GM19455 (cell line): ENCODE data around the gene PCDHGA1.
A peak's percentile ranks its signal among the peaks of the same experiment; 100 is the strongest.
"Not testable (repeated sequence)": the region's sequence is repeated elsewhere in the genome, so short reads cannot be mapped to it uniquely, and the experiment has no call there.

Source experiments
- ATAC-seq: cut with Tn5 transposase; IDR thresholded peaks from one replicate; pipeline ENCODE4 v1.9.1; 2021; ENCODE audit not compliant: unreplicated experiment

The PCDHGA1 gene

DNA sequence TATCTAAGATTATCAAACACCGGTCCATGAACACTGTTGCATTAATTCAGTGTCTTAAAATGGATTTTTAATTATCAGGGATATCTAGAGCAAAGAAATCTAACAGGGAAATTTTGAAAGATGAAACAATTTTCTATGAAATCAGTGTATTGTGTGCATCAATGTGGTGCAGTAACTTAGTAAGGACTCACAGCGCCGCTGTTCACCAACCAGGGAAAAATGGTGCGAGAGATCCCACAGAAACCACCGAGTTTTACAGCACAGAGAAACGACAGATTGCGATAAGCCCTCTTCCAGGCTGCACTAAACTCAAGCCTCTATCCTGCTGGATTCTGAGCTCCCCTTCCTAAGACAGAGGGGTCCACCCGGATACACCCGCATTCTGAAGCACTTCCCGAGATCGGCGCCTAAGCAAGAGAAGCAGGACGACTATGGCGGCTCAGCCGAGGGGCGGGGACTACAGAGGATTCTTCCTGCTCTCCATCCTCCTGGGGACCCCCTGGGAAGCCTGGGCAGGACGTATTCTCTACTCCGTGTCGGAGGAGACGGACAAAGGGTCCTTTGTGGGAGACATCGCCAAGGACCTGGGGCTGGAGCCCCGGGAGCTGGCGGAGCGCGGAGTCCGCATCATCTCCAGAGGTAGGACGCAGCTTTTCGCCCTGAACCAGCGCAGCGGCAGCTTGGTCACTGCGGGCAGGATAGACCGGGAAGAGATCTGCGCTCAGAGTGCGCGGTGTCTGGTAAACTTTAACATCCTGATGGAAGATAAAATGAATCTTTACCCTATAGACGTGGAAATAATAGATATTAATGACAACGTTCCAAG is 52.4 kb downstream of the PCDHGA1 start, which contains the start of gene PCDHGA7:
TSS of gene PCDHGA7 (plus strand) at position 274 of the 826 bp plus-strand sequence. CDS start at position 432, 158 bp downstream.
- ATAC-seq: no peak

DNA sequence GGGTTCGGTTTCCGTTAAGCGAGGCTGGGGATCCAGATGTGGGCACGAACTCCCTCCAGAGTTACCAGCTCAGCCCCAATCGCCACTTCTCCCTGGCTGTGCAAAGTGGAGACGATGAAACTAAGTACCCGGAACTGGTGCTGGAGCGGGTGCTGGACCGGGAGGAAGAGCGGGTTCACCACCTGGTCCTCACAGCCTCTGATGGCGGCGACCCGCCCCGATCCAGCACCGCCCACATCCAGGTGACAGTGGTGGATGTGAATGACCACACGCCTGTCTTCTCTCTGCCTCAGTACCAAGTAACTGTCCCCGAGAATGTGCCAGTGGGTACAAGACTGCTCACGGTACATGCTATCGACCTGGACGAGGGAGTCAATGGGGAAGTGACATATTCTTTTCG is 53.0 kb downstream of the PCDHGA1 start:
- ATAC-seq: no peak

DNA sequence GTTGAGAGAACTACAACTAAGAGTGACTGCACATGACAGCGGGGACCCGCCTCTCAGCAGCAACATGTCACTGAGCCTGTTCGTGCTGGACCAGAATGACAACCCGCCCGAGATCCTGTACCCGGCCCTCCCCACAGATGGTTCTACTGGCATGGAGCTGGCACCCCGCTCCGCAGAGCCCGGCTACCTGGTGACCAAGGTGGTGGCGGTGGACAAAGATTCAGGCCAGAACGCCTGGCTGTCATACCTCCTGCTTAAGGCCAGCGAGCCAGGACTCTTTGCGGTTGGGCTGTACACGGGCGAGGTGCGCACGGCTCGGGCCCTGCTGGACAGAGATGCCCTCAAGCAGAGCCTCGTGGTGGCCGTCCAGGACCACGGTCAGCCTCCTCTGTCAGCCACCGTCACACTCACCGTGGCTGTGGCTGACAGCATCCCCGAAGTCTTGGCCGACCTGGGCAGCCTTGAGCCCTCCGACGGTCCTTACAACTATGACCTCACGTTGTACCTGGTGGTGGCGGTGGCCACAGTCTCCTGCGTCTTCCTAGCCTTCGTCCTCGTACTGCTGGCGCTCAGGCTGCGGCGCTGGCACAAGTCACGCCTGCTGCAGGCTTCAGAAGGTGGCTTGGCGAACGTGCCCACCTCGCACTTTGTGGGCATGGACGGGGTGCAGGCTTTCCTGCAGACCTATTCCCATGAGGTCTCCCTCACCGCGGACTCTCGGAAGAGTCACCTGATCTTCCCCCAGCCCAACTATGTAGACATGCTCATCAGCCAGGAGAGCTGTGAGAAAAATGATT is 54.4 kb downstream of the PCDHGA1 start:
- no peak for ATAC-seq

DNA sequence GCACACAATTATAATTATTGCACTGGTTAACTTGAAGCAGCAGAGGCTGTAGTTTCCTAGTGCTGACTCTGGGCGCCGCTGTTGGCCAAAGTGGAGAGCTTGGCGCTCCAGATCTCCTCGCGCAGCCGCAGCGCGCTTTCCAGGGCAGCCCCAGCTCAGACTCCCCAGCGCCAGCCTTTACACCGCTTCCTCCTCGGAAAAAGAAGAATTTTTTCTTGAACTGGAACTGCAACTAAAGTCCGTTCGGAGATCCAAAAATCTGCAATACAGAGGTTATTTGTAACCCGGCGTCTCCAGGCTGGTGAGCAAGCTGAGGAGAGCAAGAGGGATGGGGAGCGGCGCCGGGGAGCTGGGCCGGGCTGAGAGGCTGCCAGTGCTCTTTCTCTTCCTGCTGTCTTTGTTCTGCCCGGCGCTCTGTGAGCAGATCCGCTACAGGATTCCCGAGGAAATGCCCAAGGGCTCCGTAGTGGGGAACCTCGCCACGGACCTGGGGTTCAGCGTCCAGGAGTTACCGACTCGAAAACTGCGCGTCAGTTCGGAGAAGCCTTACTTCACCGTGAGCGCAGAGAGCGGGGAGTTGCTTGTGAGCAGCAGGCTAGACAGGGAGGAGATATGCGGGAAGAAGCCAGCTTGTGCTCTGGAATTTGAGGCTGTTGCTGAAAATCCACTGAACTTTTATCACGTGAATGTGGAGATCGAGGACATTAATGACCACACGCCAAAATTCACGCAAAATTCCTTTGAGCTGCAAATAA is 57.4 kb downstream of the PCDHGA1 start, which contains the start of gene PCDHGB4:
TSS of gene PCDHGB4 (plus strand) at position 142 of the 755 bp plus-strand sequence. CDS start at position 329, 187 bp downstream.
- ATAC-seq: not testable (repeated sequence)

DNA sequence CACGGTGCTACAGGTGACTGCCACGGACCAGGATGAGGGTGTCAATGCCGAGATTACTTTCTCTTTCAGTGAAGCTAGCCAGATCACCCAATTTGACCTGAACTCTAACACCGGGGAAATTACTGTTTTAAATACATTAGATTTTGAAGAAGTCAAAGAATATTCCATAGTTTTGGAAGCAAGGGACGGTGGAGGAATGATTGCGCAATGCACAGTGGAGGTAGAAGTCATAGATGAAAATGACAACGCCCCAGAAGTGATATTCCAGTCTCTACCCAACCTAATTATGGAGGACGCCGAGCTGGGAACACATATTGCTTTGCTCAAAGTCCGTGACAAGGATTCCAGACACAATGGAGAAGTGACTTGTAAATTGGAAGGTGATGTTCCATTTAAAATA is 58.3 kb downstream of the PCDHGA1 start:
- no peak for ATAC-seq

DNA sequence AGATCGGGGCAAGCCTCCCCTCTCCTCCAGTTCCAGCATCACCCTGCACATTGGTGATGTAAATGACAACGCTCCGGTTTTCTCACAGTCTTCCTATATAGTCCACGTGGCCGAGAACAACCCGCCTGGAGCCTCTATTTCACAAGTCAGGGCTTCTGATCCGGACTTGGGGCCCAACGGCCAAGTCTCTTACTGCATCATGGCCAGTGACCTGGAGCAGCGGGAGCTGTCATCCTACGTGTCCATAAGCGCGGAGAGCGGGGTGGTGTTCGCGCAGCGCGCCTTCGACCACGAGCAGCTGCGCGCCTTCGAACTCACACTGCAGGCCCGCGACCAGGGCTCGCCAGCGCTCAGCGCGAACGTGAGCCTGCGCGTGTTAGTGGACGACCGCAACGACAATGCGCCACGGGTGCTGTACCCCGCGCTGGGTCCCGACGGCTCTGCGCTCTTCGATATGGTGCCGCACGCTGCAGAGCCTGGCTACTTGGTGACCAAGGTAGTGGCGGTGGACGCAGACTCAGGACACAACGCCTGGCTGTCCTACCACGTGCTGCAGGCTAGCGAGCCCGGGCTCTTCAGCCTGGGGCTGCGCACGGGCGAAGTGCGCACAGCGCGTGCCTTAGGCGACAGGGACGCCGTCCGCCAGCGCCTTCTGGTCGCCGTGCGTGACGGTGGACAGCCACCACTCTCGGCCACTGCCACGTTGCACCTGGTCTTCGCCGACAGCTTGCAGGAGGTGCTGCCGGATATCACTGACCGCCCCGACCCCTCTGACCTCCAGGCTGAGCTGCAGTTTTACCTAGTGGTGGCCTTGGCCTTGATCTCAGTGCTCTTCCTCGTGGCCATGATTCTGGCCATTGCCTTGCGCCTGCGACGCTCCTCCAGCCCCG is 59.1 kb downstream of the PCDHGA1 start:
- no peak for ATAC-seq

DNA sequence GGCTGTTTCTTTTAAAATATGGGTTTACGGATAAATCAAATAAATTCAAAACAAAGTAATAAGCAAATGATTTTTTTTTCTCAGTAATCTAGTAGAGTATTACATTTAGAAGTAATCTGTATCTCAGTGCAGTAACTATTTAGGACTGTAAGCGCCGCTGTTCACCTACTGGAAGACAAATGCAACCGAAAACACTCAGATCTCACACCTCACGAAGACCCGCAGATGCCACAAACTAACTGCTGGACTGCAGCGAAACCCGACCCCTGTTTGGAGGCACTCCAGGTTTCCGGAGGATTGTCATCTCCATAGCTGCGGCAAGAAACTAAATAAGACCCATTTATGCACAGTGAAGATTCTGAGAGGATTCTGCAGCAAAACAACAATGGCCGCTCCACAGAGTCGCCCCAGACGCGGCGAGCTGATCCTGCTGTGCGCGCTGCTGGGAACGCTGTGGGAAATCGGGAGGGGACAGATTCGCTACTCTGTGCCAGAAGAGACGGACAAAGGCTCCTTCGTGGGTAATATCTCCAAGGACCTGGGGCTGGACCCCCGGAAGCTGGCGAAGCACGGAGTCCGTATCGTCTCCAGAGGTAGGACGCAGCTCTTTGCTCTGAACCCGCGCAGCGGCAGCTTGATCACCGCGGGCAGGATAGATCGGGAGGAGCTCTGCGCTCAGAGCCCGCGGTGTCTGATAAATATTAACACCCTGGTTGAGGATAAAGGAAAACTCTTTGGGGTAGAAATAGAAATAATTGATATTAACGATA is 62.3 kb downstream of the PCDHGA1 start, which contains the start of gene PCDHGA8:
TSS of gene PCDHGA8 (plus strand) at position 205 of the 770 bp plus-strand sequence. CDS start at position 386, 181 bp downstream.
- ATAC-seq: no peak

DNA sequence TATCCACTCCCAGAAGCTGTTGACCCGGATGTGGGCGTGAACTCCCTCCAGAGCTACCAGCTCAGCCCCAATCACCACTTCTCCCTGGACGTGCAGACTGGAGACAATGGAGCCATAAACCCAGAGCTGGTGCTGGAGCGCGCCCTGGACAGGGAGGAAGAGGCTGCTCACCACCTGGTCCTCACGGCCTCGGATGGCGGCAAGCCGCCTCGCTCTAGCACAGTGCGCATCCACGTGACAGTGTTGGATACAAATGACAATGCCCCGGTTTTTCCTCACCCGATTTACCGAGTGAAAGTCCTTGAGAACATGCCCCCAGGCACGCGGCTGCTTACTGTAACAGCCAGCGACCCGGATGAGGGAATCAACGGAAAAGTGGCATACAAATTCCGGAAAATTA is 63.0 kb downstream of the PCDHGA1 start:
- no peak for ATAC-seq

DNA sequence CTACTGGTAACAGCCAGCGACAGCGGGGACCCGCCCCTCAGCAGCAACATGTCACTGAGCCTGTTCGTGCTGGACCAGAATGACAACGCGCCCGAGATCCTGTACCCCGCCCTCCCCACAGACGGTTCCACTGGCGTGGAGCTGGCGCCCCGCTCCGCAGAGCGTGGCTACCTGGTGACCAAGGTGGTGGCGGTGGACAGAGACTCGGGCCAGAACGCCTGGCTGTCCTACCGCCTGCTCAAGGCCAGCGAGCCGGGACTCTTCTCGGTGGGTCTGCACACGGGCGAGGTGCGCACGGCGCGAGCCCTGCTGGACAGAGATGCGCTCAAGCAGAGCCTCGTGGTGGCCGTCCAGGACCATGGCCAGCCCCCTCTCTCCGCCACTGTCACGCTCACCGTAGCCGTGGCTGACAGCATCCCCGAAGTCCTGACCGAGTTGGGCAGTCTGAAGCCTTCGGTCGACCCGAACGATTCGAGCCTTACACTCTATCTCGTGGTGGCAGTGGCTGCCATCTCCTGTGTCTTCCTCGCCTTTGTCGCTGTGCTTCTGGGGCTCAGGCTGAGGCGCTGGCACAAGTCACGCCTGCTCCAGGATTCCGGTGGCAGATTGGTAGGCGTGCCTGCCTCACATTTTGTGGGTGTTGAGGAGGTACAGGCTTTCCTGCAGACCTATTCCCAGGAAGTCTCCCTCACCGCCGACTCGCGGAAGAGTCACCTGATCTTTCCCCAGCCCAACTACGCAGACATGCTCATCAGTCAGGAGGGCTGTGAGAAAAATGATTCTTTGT is 64.3 kb downstream of the PCDHGA1 start:
- ATAC-seq: not testable (repeated sequence)

DNA sequence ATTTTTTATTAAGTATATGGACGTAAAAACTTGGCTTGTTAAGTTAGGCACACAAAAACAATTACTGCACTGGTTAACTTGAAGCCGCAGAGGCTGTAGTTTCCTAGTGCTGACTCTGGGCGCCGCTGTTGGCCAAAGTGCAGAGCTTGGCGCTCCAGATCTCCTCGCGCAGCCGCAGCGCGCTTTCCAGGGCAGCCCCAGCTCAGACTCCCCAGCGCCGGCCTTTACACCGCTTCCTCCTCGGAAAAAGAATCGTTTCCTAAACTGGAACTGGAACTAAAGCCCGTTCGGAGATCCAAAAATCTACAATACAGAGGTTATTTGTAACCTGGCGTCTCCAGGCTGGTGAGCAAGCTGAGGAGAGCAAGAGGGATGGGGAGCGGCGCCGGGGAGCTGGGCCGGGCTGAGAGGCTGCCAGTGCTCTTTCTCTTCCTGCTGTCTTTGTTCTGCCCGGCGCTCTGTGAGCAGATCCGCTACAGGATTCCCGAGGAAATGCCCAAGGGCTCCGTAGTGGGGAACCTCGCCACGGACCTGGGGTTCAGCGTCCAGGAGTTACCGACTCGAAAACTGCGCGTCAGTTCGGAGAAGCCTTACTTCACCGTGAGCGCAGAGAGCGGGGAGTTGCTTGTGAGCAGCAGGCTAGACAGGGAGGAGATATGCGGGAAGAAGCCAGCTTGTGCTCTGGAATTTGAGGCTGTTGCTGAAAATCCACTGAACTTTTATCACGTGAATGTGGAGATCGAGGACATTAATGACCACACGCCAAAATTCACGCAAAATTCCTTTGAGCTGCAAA is 67.6 kb downstream of the PCDHGA1 start, which contains the start of gene PCDHGB5:
TSS of gene PCDHGB5 (plus strand) at position 192 of the 796 bp plus-strand sequence. CDS start at position 373, 181 bp downstream.
- peak; percentile 97 for ATAC-seq

DNA sequence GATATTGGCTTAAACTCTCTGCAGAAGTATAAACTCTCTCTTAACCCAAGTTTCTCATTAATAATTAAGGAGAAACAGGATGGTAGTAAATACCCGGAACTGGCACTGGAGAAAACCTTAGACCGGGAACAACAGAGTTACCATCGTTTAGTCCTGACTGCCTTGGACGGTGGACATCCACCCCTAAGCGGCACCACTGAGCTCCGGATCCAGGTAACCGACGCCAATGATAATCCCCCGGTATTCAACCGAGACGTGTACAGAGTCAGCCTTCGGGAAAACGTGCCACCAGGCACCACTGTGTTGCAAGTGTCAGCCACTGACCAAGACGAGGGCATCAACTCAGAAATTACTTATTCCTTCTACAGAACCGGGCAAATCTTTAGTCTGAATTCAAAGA is 68.3 kb downstream of the PCDHGA1 start:
- no peak for ATAC-seq

DNA sequence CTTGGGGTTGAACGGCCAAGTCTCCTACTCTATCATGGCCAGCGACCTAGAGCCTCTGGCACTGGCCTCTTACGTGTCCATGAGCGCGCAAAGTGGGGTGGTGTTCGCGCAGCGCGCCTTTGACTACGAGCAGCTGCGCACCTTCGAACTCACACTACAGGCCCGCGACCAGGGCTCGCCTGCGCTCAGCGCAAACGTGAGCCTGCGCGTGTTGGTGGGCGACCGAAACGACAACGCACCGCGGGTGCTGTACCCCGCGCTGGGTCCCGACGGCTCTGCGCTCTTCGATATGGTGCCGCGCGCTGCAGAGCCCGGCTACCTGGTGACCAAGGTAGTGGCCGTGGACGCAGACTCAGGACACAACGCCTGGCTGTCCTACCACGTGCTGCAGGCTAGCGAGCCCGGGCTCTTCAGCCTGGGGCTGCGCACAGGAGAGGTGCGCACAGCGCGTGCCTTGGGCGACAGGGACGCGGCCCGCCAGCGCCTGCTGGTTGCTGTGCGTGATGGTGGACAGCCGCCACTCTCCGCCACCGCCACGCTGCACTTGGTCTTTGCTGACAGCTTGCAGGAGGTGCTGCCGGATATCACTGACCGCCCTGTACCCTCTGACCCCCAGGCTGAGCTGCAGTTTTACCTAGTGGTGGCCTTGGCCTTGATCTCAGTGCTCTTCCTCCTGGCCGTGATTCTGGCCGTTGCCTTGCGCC is 69.4 kb downstream of the PCDHGA1 start:
- no peak for ATAC-seq

DNA sequence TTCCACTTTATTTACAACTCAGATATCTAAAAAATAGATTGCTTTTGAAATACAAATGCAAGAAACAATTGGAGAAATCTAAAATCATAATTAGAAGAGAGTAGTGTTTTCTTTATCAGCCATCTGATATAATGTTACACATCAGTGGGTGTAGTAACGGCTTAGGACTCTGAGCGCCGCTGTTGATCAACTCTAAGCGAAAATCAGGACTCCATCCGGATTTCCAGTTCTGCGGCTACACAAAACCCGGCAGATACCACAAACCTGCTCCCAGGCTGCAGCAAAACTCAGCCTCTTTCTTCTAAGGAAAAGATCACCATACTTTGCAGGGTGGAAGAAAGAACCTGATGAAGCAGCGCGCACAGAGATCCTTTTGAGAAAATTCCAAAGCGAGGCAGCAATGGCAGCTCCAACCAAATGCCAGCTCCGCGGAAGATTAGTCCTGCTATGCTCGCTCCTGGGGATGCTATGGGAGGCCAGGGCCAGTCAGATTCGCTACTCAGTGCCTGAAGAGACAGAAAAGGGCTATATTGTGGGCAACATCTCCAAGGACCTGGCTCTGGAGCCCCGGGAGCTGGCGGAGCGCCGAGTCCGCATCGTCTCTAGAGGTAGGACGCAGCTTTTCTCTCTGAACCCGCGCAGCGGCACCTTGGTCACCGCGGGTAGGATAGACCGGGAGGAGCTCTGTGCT is 72.4 kb downstream of the PCDHGA1 start, which contains the start of gene PCDHGA9:
TSS of gene PCDHGA9 (plus strand) at position 226 of the 691 bp plus-strand sequence. CDS start at position 401, 175 bp downstream.
- ATAC-seq: no peak

DNA sequence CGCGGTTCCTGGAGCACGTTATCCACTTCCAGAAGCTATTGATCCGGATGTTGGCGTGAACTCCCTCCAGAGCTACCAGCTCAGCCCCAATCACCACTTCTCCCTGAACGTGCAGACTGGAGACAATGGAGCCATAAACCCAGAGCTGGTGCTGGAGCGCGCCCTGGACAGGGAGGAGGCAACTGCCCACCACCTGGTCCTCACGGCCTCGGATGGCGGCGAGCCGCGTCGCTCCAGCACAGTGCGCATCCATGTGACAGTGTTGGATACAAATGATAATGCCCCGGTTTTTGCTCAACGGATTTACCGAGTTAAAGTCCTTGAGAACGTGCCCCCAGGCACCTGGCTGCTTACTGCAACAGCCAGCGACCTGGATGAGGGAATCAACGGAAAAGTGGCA is 73.1 kb downstream of the PCDHGA1 start:
- ATAC-seq: no peak

DNA sequence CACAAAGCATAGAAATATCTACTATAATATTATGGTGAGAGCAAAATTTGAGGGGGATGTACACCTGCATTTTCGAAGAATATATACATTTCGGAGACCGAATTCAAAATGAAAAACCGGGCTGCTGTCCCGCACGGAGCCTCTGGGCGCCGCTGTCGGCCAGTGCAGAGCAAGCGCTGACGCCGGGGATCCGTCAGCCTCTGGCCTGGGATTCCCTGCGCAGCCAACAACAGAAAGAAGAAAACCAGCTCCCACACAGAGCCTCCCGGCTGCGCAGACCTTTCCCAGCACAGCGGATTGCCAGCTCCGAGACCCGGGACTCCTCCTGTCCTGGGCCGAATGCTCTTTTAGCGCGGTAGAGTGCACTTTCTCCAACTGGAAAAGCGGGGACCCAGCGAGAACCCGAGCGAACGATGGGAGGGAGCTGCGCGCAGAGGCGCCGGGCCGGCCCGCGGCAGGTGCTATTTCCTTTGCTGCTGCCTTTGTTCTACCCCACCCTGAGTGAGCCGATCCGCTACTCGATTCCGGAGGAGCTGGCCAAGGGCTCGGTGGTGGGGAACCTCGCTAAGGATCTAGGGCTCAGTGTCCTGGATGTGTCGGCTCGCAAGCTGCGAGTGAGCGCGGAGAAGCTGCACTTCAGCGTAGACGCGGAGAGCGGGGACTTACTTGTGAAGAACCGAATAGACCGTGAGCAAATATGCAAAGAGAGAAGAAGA is 77.6 kb downstream of the PCDHGA1 start, which contains the start of gene PCDHGB6:
TSS of gene PCDHGB6 (plus strand) at position 232 of the 716 bp plus-strand sequence. CDS start at position 414, 182 bp downstream.
- peak; percentile 49 for ATAC-seq
